AG20443 (cell line): ENCODE measurements around the gene KLC1.

ENCODE experiments used
- DNase-seq: peaks from one replicate; pipeline ENCODE4 v3.0.0; 2012; ENCODE audit warnings: low spot score, mixed read lengths

The KLC1 gene

GRCh38 chr14:103659631-103660030 is 30.6 kb downstream of the KLC1 start:
- no peak for DNase-seq

DNA sequence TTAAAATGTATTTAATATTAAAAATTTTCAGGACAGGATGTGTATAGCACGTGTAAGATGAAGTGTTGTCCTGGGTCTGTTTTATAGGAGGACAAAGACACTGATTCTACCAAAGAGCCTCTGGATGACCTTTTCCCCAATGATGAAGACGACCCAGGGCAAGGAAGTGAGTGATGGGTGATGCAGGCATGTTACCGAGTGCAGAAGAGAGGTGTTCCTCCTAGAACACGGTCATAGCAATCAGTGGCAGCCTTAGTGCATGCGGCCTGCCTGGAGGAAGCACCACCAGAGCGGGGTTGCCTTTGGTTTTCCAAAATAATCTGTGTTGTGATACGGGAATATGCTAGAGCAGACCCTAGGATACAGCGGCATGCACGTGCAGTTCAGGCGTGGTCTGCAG is 33.0 kb downstream of the KLC1 start:
- DNase-seq, result no peak

DNA sequence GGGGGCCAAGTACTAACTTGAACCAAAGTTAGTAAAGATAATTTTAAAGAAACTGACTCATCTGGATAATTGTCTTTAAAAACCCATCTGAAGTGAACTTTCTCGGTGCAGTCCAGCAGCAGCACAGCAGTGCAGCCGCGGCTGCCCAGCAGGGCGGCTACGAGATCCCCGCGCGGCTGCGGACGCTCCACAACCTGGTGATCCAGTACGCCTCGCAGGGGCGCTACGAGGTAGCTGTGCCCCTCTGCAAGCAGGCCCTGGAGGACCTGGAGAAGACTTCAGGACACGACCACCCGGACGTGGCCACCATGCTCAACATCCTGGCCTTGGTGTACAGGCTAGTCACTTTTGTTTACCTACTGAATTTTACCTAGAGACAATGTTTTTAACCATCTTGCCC is 33.6 kb downstream of the KLC1 start:
- DNase-seq, result no peak

GRCh38 chr14:103663506-103663905 is 34.5 kb downstream of the KLC1 start:
- DNase-seq, result no peak

GRCh38 chr14:103667671-103668070 is 38.7 kb downstream of the KLC1 start:
- no peak for DNase-seq

DNA sequence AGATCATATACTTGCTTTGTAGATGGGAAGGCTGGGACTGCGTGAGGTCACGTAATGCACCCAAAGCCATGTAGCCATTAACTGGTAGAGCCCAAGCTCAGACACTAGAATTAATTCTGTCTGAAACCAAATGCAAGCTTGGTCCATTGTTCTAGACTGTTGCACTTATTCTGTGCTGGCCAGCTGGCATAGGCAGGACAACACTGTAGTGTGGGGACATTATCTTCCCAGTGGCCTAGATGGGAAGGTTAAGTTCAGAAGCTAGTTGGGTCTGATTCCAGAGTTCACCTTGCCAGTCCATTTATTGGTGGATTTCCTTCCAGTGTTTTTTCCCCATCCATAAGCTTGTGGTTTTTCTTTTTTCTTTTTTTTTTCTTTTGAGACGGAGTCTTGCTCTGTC is 39.1 kb downstream of the KLC1 start:
- no peak for DNase-seq

DNA sequence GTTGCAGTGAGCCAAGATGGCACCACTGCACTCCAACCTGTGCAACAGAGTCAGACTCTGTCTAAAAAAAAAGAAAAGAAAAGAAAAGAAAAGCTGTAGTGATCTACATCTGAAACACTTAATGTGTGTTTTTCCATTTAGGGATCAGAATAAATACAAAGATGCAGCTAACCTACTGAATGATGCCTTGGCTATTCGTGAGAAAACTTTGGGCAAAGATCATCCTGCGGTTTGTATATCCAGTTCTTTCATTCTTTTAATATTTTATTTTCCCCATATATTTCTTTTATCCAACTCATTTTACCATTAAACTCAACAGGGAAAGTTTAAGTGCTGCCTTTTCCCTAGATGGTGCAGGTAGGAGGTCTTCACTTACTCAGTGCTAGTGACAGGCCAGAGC is 40.4 kb downstream of the KLC1 start:
- DNase-seq, result no peak

- DNase-seq, result no peak
These were observed 42.9 kb downstream of the KLC1 start for GRCh38 chr14:103671911-103672310.

- no peak for DNase-seq
These were observed 46.9 kb downstream of the KLC1 start for GRCh38 chr14:103675957-103676356.

DNA sequence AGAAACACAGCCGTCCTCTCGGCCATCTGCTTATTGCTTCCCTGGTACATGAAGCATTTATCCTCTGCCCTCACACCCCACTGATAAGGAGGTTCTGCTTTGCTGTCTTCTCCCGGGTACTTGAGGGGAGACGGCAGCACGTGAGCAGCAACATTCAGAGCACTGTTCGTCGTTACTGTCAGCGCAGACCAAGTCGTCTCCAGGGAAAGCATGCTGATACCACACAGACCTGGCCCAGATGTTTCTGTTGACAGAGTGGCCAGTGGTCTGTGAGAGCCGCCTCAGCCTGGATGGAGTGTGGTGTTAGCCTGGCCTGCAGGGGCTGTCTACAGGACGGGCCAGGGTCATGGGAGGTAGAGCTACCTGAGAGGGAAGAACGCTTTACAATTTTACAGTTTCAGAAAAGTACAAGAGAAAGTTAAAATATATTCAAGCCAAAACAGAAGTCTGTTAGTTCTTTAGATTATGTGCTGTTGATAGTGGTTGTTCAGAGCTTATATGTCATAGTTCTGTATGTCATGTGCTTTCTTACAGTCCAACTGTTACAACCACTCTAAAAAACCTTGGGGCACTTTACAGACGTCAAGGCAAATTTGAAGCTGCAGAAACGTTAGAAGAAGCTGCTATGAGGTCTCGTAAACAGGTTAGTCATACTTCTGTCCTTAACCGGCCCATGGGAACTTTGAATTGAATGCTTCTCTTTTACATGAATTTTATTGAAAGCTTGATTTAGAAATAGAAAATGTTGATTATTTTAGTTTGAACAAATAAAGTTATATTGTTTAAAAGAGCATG is 48.1 kb downstream of the KLC1 start:
- DNase-seq, result no peak

- peak; percentile 60 for DNase-seq
These were observed 50.3 kb downstream of the KLC1 start for GRCh38 chr14:103679351-103679750.

DNA sequence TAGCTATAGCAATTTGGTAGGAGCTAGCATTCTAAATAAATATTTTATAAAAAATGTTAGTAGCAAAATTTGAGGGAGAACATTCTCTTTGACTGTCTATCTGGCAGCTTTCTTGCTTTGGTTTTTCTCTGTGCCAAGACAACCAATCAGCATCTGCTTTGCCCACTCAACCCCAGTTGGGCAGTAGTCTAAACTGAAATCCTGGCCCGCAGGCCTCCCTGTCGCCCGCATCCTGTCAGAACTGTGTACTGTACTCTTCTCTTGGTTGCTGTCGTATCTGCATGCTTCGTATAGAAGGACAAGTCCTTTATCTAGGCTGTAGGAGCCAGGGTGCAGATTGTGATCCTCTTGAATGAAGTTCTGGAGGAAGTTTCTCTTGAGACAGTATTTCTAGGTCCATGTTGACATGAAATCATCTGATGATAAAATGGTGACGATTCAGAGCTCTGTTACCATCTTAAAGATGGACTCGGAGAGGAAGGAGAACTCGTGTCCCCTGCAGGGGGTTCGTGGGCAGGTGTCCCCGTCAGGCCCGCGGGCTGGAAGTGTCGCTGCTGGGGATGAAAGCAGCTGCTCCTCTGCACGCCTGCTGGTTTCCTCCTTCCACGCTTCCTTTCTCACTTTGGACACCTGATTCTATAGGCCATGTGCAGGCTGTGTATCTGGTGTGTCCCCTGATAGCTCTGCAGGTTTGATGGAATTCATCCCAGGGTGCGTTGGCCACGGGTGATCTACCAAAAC is 51.6 kb downstream of the KLC1 start:
- DNase-seq, result no peak

DNA sequence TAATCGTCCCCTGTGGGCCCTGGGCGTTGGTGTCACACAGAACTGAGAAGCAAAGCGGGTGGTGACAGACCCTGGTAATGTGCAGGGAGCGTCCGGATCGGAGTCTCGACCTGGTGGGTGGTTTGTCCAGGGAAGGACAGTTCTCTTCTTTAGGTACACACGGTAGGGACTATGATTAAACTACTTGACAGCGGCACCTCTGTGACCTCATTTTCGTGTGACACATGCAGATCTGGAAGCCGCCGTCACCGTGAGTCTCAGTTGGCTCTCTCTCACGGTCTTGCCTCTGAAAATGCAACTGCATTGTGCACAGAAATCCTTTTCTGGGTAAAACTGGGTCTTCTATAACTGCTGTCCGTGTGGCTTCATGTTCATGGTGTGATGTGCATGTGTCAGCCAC is 54.1 kb downstream of the KLC1 start:
- DNase-seq, result no peak

GRCh38 chr14:103684471-103684870 is 55.5 kb downstream of the KLC1 start:
- no peak for DNase-seq

- DNase-seq, result no peak
These were observed 55.9 kb downstream of the KLC1 start for GRCh38 chr14:103684871-103685270.

- DNase-seq, result no peak
These were observed 56.5 kb downstream of the KLC1 start for GRCh38 chr14:103685276-103686211.

DNA sequence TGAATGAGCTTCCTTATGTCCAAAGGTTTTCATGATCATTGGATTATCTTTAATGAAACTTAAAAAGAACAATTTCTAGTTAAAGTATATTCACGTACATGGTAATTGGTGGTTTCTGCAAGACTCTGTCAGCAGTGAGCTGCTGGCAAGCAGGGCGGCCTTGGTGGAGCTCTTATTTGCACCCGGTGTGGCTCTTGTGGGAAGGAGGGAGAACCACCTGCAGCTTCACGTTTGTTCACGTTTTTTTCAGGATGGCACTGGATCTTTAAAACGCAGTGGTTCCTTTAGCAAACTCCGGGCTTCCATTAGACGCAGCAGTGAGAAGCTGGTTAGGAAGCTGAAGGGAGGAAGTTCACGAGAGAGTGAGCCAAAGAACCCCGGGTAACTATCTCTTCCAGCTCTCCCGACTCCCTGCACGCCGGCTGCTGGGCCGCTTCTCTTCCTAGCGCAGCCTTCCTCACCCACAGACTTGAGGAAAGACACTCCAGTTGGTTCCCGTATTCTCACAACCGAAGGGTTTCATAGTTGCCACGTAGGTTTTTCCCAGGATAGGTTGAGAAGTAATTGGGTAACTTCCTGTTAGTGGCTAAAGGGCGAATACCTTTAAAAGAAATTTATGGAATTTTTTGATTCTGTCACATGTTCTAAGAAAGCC is 57.9 kb downstream of the KLC1 start:
- no peak for DNase-seq

DNA sequence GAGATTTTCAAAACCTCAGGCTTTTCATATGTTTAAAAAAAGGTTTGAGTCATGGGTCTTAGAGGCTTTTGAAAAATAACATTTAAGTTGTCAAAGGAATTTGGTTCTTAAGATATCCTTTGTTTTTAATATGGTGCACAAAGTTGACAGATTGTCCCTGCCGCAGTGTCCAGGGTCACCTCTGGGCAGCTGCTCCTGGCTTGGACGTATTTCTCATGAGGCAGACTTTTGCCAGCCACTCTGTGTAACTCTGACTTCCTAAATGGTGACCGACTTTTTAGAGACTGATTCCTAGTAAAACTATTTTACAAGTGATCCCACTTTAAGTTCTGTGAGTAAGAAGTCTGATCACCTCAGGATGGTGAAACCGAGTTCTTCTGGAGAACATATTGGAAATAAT is 58.7 kb downstream of the KLC1 start:
- DNase-seq, result no peak

GRCh38 chr14:103688441-103688840 is 59.4 kb downstream of the KLC1 start:
- DNase-seq, result no peak

- peak; percentile 42 for DNase-seq
These were observed 60.2 kb downstream of the KLC1 start for GRCh38 chr14:103688906-103689902.

DNA sequence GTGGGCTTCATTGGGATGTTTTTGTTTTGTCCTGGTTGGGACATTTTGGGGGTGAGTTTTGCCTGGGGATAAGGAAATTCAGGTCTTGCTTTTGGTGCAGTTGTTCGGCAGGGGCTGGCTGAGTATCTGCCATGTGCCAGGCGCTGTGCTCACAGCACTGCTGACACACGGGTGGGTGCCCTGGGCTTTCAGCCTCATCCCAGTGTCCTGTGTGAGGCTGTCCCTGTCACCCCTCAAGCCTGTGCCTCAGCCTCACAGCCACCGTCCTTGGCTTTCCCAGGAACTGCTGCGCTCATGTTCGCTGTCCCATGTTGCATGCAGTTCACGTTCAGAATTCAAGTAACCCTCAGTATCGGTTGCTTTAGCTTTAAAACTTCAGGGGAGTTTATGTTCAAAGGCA is 61.3 kb downstream of the KLC1 start:
- DNase-seq, result no peak
